ENCODE results near the gene TRPV5. TPM values are rescaled to one million over a fixed set of nuclear protein-coding genes. Genes with fewer than 3 reads are reported as not detected.
A peak's percentile ranks its signal among the peaks of the same experiment; 100 is the strongest.

The TRPV5 gene
- total RNA-seq, 1 donor from 2014 or later: not detected

DNA sequence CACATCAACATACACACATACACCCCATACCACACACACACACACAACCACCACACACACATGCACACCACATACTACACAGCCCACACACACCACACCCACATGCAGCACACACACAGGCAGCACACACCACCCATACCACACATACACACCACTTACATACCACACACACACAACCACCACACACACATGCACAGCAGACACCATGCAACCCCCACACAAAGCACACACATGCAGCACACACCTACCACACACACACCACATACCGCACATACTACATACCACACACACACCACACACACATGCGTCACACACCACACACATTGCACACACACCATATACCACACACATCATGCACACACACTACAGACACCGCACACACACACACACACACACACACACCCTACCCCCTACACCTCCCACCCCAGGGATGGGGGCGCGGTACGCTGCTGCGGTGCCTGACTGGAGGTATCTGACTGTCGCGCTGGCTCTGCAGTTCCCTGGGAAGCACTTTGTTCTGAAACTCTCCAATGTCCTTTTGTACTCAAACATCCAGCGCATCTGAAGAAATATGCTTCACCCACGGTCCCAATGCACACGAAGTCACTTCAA lies 42.6 kb downstream of the TRPV5 start:
- no peak for DNase-seq
- intact Hi-C loops (cut with DNase I): no loop called here
- Histone ChIP-seq H3K4me1 (no peaks in the 10 kb centered on the region), H3K4me3 (no peak overlapping the region), H3K27ac (no peak overlapping the region), H3K9me3 (no peaks in the 10 kb centered on the region), H3K27me3 (ENCODE audit: low read depth) (no peaks in the 10 kb centered on the region), H3K36me3 (no peaks in the 10 kb centered on the region)
- TF ChIP-seq, protein P1, sequence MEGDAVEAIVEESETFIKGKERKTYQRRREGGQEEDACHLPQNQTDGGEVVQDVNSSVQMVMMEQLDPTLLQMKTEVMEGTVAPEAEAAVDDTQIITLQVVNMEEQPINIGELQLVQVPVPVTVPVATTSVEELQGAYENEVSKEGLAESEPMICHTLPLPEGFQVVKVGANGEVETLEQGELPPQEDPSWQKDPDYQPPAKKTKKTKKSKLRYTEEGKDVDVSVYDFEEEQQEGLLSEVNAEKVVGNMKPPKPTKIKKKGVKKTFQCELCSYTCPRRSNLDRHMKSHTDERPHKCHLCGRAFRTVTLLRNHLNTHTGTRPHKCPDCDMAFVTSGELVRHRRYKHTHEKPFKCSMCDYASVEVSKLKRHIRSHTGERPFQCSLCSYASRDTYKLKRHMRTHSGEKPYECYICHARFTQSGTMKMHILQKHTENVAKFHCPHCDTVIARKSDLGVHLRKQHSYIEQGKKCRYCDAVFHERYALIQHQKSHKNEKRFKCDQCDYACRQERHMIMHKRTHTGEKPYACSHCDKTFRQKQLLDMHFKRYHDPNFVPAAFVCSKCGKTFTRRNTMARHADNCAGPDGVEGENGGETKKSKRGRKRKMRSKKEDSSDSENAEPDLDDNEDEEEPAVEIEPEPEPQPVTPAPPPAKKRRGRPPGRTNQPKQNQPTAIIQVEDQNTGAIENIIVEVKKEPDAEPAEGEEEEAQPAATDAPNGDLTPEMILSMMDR (IDR thresholded peaks at IDR 0.05): no peak
- ATAC-seq: no peak

DNA sequence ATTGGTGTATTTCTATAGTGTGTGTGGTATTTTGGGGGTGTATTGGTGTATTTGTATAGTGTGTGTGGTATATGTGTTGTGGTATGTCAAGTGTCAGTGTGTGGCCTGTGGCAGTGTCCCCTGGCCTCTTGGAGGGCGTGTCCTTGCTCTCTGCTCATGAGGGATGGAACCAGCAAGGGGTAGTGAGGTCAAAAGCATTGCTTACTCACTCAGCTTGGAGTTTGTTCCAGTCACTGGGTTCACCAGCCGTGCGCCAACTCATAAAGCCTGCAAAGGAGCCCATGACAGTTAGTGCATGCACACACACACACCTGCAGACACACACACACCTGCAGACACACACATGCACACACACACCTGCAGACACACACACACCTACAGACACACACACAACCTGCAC lies 43.7 kb downstream of the TRPV5 start:
- intact Hi-C loops (cut with DNase I): no loop called here
- Histone ChIP-seq H3K4me3 (no peak overlapping the region), H3K36me3 (no peaks in the 10 kb centered on the region), H3K27me3 (ENCODE audit: low read depth) (no peaks in the 10 kb centered on the region), H3K4me1 (no peaks in the 10 kb centered on the region), H3K27ac (no peak overlapping the region), H3K9me3 (no peaks in the 10 kb centered on the region)
- ATAC-seq (no peak), DNase-seq (no peak)
- TF ChIP-seq, protein P1 (IDR thresholded peaks at IDR 0.05): no peak

DNA sequence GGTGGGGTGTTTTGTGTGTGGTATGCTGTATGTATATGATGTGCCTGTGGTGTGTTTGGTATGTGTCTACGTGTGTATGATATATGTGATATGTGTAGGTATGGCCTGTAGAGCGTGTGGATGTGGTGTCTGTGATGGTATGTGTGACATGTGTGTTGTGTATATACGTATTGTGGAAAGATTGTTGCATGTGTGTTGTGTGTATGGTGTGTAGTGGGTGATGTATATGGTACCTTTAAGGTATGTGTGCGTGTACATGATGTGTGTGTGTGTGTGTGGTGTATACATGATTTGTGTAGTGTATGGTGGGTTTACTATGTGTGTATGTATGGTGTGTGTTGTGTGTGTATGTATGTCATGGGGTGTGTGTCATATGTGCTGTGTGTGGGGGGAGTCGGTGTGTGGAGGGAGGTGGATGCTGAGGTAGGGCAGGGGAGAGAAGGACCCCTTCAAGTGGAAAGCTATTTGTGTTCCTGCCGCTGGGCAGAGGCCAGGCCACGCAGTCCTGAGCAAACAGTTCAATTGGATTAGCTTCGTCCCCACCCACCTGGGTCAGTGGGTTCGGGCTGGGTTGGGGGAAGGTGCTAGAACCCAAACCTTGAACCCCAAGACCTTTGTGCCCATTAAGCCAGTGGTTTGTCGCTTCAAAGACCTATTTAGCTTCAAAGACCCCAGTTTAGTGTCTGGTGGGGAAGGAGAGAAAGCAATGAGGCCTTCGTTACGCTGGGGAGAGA lies 46.1 kb downstream of the TRPV5 start:
- H3K27me3 ChIP-seq (ENCODE audit: low read depth): peaks cover 8% of the 10 kb centered on the region
- no peak overlapping the region for H3K4me3 ChIP-seq
- TF ChIP-seq, protein P1 (IDR thresholded peaks at IDR 0.05): no peak
- DNase-seq (no peak), ATAC-seq (no peak)
- H3K27ac ChIP-seq: no peak overlapping the region
- no peaks in the 10 kb centered on the region for H3K36me3 ChIP-seq
- H3K9me3 ChIP-seq: no peaks in the 10 kb centered on the region
- H3K4me1 ChIP-seq: no peaks in the 10 kb centered on the region
- intact Hi-C loops (cut with DNase I): no loop called here

DNA sequence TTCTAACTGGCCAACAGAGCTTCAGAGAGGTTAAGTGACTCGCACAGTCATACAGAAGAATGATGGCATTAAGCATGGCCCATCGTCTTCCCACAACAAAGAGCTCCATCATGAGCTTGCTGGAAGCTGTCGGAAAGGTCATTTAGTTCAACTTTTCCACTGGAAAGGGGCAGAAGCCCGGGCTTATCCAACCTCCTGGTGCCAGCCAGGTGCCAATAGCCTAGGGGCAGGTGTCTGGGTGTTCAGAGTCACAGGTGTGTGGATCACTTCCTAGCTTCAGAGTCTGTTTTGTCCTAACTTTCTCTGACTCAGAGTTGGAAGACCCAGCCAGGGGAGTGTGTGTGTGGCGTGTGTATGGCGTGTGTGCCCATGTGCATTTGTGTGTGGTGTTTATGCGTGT lies 46.7 kb downstream of the TRPV5 start:
- DNase-seq (no peak), ATAC-seq (no peak)
- H3K36me3 ChIP-seq: no peaks in the 10 kb centered on the region
- no peak overlapping the region for H3K27ac ChIP-seq
- H3K27me3 ChIP-seq (ENCODE audit: low read depth): peaks cover 8% of the 10 kb centered on the region
- no peaks in the 10 kb centered on the region for H3K9me3 ChIP-seq
- TF ChIP-seq, protein P1 (IDR thresholded peaks at IDR 0.05): no peak
- no peaks in the 10 kb centered on the region for H3K4me1 ChIP-seq
- intact Hi-C loops (cut with DNase I): no loop called here
- H3K4me3 ChIP-seq: no peak overlapping the region

DNA sequence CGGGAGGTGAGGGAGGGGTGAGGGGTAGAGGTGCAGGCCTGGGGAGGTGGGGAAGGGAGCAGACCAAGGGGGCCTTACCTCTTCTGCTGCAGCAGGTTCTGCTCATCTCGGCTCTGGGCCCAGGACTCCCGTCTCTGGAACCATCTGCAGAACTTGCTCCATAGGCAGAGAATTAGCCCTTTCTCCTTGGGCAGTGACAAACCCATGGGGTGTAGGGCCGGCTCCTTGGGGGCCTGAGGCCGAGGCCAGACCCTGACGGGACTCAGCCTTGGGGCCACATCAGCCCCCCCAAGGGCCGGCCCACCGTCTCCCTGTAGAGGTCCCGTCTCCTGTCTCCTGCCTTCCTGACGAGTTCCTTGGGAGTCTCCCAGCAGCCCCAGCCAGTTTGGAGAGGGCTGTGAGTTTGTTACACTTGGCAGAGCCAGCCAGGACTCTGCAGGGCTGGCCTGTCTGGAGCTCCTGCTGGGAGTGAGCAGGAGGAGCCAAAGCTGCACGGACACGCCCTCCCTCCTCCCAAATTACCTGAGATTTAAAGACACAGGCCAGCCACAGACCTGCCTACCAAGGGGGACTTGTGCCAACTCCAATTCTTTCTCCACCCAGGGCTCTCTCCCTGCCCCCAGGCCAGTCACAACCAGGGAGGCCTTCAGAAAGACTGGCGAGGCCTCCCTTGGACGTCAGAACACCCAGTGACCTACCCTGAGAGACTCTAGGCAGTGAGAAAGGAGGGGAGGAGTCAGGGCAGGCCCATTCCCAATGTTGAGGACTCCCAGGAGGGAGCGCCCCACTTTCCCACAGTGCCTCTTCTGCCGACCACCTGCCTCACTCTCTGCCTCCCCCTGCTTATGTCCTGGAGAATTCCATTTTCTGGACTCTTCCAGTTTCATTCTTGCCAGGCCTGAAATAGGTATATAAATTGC lies 48.0 kb downstream of the TRPV5 start, which contains the start of gene TRPV6:
Gene TRPV6, minus strand, starts transcription at position 435 of the 920 bp plus-strand sequence.
- ATAC-seq (peak; percentile 90 to 95), DNase-seq (peak; percentile 73)
- Histone ChIP-seq H3K27ac (no peak within 1 kb of the TSS), H3K36me3 (no peaks in the 10 kb centered on the region), H3K9me3 (no peaks in the 10 kb centered on the region), H3K4me3 (no peak within 1 kb of the TSS), H3K27me3 (ENCODE audit: low read depth) (peaks cover 8% of the 10 kb centered on the region), H3K4me1 (no peaks in the 10 kb centered on the region)
- intact Hi-C loops (cut with DNase I): no loop called here
- TF ChIP-seq, protein P1 (IDR thresholded peaks at IDR 0.05): no peak
